GM10266 (cell line): ENCODE results near the gene WDR90.

Source experiments
- DNase-seq: peaks from one replicate; pipeline ENCODE4 v3.0.0; 2012; ENCODE audit errors: extremely low spot score
- TF ChIP-seq, protein P1 (sequence below): IDR thresholded peaks from 2 replicates; pipeline ENCODE4 v1.5.1; 2012; ENCODE audit warnings: mild to moderate bottlenecking, low read depth; ENCODE audit not compliant: control insufficient read depth, insufficient read depth; ENCODE audit errors: missing control alignments

WDR90 gene

DNA sequence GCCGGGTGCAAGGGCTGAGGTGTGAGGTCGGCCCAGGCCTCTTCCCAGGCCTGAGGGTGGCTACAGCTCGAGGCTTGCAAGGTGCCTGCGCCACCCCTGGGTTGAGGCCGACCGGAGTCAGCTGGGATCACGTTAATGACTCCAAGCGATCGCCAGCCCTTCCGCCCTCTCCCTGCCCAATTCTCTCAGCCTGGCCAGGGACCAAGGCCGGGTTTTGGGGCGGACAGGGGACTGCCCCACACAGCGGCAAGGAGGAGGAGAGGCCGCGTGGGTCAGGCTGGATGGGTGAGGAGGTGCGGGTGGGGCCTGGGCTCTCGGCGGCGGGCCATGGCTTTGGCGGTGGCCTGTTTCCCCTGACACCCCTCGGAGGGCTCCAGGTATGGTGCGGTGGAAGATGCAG, 44.2 kb downstream of the WDR90 start:
- DNase-seq, result no peak
- TF ChIP-seq, protein P1, sequence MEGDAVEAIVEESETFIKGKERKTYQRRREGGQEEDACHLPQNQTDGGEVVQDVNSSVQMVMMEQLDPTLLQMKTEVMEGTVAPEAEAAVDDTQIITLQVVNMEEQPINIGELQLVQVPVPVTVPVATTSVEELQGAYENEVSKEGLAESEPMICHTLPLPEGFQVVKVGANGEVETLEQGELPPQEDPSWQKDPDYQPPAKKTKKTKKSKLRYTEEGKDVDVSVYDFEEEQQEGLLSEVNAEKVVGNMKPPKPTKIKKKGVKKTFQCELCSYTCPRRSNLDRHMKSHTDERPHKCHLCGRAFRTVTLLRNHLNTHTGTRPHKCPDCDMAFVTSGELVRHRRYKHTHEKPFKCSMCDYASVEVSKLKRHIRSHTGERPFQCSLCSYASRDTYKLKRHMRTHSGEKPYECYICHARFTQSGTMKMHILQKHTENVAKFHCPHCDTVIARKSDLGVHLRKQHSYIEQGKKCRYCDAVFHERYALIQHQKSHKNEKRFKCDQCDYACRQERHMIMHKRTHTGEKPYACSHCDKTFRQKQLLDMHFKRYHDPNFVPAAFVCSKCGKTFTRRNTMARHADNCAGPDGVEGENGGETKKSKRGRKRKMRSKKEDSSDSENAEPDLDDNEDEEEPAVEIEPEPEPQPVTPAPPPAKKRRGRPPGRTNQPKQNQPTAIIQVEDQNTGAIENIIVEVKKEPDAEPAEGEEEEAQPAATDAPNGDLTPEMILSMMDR, result no peak

DNA sequence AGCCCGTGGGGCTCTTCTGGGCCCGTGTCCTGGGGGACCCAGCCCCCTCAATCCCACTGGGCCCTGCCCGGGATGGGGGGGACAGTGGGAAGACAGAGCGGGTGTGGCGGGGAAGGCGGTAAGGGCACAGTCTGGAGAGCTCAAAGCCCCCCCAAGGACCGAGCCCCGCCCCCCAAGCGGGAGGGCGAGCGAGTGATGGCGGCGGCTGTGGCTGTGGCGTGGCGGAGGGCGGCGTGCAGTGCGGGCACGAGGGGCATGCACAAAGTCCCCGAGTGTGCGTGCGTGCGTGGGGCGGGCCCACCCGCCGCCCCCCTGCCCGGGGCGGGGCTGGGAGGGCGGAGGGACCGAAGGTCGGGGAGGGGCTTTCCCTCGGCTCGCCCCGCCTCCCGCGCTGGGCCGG, 44.6 kb downstream of the WDR90 start:
- TF ChIP-seq, protein P1, result no peak

DNA sequence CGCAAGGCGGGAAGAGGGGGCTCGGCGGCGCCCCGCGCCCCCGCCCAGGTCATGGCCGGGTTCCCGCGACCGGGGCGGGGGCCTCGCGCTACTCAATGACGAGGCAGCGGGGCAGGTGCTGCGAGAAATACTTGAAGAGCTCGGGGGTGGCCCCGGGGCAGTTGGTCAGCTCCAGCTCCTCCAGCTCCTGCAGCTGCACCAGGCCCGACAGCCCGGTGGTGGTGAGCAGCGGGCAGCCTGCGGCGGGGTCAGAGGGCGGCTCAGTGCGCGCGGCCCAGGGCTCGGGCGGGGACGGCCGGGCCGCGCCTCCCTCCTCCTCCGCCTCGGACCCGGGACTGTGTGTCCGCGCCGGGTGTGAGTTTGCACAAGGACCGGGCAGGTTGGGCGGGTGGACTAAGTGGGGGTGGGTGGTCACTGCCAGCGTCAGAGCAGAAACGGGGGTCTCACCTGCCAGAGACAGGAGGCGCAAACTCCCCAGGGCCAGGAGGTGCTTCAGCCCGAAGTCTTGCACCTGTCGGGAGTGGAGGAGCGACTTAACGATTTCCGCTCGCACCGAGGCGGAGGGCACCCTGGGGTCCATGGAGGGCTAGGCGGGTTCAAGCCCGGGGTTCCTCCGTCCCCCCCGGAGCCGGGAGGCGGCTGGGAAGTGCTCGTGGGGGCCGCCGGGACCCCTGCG, 45.2 kb downstream of the WDR90 start:
- TF ChIP-seq, protein P1, result no peak
- no peak for DNase-seq

More for the DNA sequence above, 44.6 kb downstream of the WDR90 start:
- DNase-seq, result no peak

DNA sequence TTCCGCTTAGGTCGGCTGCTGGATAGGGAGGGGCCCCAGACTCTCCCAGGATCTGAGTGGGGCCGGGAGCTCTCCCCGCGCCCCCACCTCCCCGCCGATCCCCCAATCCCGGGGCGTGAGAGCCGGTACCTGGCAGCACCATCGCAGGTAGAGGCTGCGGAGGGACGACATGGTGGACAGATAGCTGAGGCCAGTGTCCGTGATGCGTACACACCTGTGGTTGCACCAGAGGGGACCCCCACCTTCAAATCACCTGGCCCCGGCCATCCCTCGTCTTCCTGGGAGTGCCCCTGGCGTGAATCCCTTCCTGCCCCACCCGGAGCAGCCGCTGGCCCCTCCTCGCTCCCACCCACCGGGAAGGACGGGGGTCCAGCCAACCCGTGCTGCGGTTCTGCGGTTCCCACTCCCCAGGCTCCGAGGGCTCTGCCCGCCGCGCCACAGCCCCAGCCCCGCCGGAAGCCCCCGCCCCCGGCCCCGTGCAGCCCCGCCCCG, 45.7 kb downstream of the WDR90 start:
- TF ChIP-seq, protein P1, result no peak
- no peak for DNase-seq

DNA sequence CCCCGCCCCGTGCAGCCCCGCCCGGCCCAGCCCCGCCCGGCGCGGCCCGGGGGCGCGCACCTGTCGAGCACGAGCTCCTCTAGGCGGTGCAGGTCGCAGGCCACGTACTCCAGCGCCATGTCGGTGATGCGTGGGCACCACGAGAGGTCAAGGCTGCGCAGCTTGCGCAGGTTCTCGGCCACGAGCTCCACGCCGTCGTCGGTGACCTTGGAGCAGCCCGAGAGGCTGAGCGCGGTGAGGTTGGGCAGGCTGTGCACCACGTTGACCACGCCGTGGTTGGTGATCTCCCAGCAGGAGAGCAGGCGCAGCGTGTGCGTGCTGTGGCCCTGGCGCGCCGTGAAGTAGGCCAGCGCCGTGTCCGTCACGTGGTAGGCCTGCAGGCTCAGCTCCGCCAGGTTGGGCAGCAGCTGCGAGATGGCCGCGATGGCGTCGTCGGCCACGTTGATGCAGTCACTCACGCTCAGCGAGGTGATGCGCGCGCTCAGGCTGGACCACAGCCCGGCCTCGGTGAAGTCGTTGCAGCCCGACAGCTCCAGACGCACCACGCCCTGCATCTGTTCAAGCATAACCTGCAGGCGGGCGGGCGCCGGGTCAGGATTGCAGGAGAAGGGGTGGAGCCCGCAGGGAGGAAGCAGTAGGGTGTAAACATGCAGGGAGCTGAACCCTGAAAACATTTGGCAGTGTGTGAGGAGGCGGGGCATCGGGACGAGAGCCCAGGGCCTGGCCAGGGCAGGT, 46.4 kb downstream of the WDR90 start:
- peak; percentile 90 for DNase-seq
- TF ChIP-seq, protein P1, result no peak

DNA sequence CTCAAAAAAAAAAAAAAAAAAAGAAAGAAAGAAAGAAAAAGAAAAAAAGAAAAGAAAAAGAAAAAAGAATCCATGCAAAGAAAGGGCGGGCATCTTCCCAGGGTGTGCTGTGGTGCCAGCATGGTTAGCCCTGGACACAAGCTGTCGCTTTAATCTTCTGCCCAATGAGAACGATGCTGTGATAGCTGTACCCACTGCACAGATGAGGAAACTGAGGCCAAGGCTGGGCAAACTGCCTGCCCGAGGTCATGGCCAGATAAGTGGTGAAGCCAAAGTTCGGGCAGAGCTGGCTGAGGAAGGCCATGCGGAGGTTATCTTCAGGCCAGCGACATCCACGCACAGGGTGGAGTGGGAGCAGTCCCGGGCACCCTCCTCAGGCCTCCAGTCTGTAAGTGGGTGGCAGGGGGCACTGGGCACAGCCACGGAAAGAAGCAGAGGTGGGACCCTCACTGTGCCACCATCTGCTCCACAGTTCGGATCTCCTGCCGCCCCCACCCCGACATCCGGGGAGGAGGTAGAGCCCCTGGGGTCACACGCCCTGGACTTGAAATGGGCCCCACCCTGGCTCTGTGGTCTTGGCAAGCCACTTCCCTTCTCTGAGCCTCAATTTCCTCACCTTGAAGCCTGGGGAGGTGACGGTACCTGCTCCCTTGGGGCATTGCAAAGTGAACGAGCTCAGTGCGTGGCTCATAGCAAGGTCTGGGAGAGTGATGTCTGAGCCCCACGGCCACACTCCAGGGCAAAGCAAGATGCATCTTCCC, 49.9 kb downstream of the WDR90 start:
- no peak for DNase-seq

More for the DNA sequence above, 49.9 kb downstream of the WDR90 start:
- TF ChIP-seq, protein P1, result no peak
